Endometrial microvascular endothelial cells (primary cell): ENCODE measurements around the gene HAUS3. TPM values are rescaled to one million over a fixed set of nuclear protein-coding genes. Genes with fewer than 3 reads are reported as not detected.
"Not testable (repeated sequence)": the region's sequence is repeated elsewhere in the genome, so short reads cannot be mapped to it uniquely, and the experiment has no call there.

ENCODE experiments used
- in situ Hi-C: cut with HindIII; loops from 2 replicates; pipeline ENCODE4 v1.10.0; 2017; ENCODE audit warnings: low sequenced_read_pairs, low pct_unique_long_range_greater_than_20kb; ENCODE audit errors: inconsistent ontology term
- total RNA-seq: library from RNA; depleted of rRNA; stranded (reverse); fragments of >200 nt; gene quantifications from one replicate; pipeline ENCODE4 v1.2.3, GENCODE V29; 2015; ENCODE audit errors: inconsistent ontology term

The HAUS3 gene
- total RNA-seq, 1 donor from 2014 or later: 19.2 TPM

DNA sequence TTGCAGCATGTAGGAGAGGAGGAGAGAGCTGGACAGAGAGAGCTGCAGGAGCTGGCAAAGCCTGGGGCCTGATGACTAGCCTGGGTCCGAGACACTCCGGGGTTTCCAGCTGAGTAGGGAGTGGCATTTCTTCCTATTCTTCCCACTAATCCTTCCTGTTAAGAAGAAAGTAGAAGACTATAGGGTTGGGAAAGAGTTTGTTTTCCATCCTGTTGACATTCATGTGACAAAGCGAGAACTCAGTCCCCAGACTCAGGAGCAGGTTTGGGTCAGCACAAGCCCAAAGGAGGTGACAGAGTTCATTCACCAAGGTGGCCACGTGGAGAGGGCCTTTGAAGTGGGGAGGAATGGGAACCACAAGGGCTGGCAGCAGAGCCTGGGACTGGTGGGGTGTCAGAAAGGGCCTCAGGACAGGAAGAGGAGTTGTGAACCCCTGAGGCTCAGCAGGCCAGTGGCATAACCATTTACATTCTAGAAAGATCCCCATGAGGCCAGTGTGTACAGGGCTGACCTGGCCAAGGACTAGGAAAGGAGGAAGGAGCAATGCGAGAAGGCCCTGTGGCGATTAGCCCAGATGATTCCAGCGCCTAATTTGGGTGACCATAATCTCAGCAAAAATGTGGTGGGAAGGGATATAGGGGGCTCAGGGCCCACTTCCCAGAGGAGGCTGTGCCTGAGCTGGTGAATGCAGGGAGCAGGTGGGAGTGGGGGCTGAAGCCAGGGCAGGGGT lies 3.3 kb upstream of the HAUS3 start:
- in situ Hi-C loops: no loop called here

- in situ Hi-C loops: no loop called here
These were observed 1.9 kb upstream of the HAUS3 start for GRCh38 chr4:2243681-2244380.

DNA sequence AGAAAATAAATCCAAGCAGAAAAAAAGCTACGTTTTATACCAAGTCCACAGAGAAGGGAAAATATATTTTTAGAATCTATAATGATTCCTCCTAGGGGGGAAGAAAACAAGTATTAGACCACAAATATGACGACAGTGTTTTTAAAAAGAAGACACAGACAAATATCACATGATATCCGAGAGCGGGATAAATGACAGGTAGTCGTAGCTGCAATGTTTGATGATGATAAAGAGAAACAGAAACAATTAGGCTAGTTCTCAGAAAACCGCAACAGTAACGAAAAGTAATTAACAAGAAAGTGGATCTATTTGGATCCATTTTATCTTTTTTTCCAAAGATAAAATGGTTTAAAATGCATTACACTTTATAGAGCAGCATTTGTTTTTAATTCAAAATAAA lies 918 bp downstream of the HAUS3 start:
- in situ Hi-C loops: no loop called here

- in situ Hi-C loops: no loop called here
These were observed 4.8 kb downstream of the HAUS3 start for GRCh38 chr4:2236944-2237666.

DNA sequence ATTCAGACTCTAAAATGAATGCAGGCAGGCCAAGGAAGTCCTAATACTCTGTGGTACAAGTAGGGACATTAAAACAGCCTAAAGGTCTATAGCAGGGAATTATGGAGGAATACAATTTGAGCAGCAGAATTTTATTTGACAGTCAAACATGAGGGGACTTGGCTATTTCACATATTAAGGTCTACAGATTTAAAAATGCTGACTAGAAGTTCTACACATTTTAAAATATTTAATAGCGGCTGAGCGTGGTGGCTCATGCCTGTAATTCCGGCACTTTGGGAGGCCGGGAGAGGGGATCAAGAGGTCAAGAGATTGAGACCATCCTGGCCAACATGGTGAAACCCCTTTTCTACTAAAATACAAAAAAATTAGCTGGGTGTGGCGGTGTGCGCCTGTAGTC lies 10.8 kb downstream of the HAUS3 start:
- in situ Hi-C loops: no loop called here

DNA sequence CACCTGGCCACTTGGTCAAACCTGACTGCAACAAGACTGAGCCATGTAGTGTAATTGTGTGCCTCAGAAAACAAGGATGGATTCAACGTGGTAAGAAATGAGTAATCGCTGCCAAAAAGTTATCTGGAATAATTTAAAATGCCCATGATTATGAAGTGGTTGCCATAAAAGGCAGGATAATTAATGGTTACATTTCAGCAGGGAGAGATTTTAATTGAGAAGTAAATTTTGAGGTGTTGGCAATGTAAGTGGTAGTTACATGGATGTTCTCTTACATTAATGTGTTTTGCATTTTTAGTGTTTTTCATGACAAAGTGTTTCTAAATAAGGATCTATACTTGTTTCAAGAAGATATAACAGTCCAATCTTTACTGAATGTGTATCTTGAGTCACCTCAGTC lies 15.7 kb downstream of the HAUS3 start:
- in situ Hi-C loops: no loop called here

GRCh38 chr4:2222838-2223237 lies 19.1 kb downstream of the HAUS3 start:
- in situ Hi-C loops: no loop called here

GRCh38 chr4:2221378-2221777 lies 20.5 kb downstream of the HAUS3 start:
- in situ Hi-C loops: not testable (repeated sequence)

- in situ Hi-C loops: no loop called here
These were observed 21.8 kb downstream of the HAUS3 start for GRCh38 chr4:2220016-2220630.

DNA sequence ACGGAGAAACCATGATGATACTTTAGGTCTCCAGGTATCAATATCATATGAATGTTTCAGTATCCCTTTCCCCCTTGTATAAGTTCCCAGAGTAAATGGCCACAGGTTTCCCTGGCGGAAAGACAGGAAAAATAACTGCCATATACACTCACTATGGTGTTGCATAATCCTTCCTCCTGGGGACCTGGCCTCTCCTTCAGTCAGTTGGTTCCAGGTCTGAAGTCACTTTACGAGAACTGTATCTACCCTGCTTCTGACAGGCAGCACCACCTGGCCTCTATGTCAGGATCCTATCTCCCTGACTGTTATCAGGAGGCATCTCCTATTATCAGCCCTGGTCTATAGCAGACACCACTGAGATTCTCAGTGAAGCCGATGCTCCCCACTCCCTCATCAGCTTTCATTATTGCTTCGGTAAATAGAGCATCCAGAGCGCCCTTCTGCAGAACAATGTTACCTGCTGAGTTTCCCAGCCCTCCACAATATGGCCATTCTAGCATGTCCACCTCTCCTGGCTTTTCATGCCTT lies 22.6 kb downstream of the HAUS3 start:
- in situ Hi-C loops: no loop called here

GRCh38 chr4:2218436-2218835 lies 23.5 kb downstream of the HAUS3 start:
- in situ Hi-C loops: no loop called here

GRCh38 chr4:2217726-2218125 lies 24.2 kb downstream of the HAUS3 start:
- in situ Hi-C loops: no loop called here

- in situ Hi-C loops: no loop called here
These were observed 29.1 kb downstream of the HAUS3 start for GRCh38 chr4:2212831-2213230.

DNA sequence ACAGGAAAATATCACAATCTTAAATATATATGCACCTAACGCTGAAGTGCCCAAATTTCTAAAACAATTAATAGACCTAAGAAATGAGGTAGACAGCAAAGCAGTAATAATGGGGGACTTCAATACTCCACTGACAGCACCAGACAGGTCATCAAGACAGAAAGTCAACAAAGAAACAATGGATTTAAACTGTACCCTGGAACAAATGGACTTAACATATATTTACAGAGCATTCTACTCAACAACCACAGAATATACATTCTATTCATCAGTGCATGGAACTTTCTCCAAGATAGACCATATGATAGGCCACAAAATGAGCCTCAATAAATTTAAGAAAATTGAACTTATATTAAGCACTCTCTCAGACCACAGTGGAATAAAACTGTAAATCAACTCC lies 39.1 kb downstream of the HAUS3 start:
- in situ Hi-C loops: not testable (repeated sequence)

- in situ Hi-C loops: no loop called here
These were observed 47.4 kb downstream of the HAUS3 start for GRCh38 chr4:2194496-2194895.

- in situ Hi-C loops: no loop called here
These were observed 48.6 kb downstream of the HAUS3 start for GRCh38 chr4:2193326-2193725.

- in situ Hi-C loops: no loop called here
These were observed 55.1 kb downstream of the HAUS3 start for GRCh38 chr4:2186865-2187172.

DNA sequence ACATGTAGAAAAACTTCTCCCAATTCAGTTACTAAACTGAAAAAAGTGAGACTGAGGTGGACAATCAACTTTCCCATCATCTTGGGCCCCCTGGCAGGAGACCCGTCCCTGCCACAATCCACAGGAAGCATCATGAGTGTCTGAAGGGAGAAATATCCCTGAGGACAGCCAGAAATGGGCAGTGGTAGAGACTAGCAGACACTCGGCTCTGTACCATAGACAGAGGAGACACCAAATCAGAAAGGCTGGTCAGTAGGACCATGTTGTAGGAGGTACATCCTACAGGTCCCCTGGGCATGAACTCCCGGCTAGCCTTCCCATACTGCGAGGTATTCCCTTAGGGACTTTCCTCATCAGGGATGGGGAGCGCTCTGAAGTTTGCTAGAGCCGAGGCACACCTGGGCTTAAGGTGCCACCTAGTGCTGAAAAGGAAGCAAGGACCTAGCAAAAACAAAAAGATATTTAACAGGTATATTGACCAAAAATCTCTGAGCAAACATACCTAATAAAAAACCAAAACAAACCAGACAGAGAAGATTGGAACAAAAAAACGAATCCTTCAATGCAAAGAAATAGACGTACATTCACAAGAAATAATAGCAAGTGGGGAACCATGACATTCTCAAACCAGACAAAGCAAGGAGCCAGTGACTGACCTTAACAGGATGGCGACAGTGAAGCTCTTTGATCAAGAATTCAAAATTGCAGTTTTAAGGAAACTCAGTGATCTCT lies 55.6 kb downstream of the HAUS3 start:
- in situ Hi-C loops: no loop called here

- in situ Hi-C loops: no loop called here
These were observed 58.5 kb downstream of the HAUS3 start for GRCh38 chr4:2183394-2183793.
